Endothelial cell of umbilical vein (primary cell): ENCODE results near the gene TRMT1. TPM values are rescaled to one million over a fixed set of nuclear protein-coding genes. Genes with fewer than 3 reads are reported as not detected.

Experiments used
- BruUV-seq: library from RNA; stranded (reverse); fragments of 400-500 nt; replicated peaks from 2 replicates; lab custom pipeline; 2021; lab: Mats Ljungman, UMichigan
- CTCF ChIA-PET: fragments of 300-600, 350-600 bp; sonication (Branson Sonifier 250); formaldehyde crosslinking; loops from one replicate; lab custom pipeline; 2021; ENCODE audit warnings: antibody characterized with exemption, inconsistent platforms; lab: Charles Lee
- POLR2A ChIA-PET: fragments of 300-600, 350-600 bp; sonication (Branson Sonifier 250); formaldehyde crosslinking; loops from one replicate; lab custom pipeline; 2021; ENCODE audit warnings: antibody characterized with exemption, inconsistent platforms; lab: Charles Lee
- DNase-seq: peaks from one replicate; pipeline ENCODE4 v3.0.0-alpha.2; 2011; ENCODE audit warnings: low read depth, low spot score
- FAIRE-seq: peaks from 2 replicates; lab custom pipeline; 2011; peaks lifted over from hg19 to GRCh38; lab: Jason Lieb, UNC
- H2AFZ ChIP-seq: 2 replicates; pipeline ENCODE4 v1.6.0; 2012; ENCODE audit warnings: low read depth, low read length, control low read depth, inconsistent platforms
- H3K27ac ChIP-seq: 2 replicates; pipeline ENCODE4 v1.5.1; 2011; ENCODE audit warnings: low read depth, mild to moderate bottlenecking, control low read depth, low read length, moderate library complexity; ENCODE audit not compliant: insufficient read depth
- H3K27me3 ChIP-seq, 2 experiments: 2 replicates each; pipeline versions ENCODE4 v1.6.0 to v1.6.1; 2011; ENCODE audit warnings: low read length in 2 of 2, mixed read lengths in 1 of 2; ENCODE audit not compliant: control insufficient read depth in 2 of 2, insufficient read depth in 2 of 2
- H3K36me3 ChIP-seq, 2 experiments: 2 replicates in 1 of 2; 3 replicates in 1 of 2; pipeline ENCODE4 v1.5.1; 2011; ENCODE audit warnings: low read length in 2 of 2, mild to moderate bottlenecking in 1 of 2, moderate library complexity in 1 of 2; ENCODE audit not compliant: control insufficient read depth in 2 of 2, insufficient read depth in 2 of 2; ENCODE audit errors: extremely low read depth in 1 of 2
- H3K4me1 ChIP-seq: 3 replicates; pipeline ENCODE4 v1.5.1; 2011; ENCODE audit warnings: mild to moderate bottlenecking, low read length; ENCODE audit not compliant: control insufficient read depth, insufficient read depth; ENCODE audit errors: extremely low read depth
- H3K4me2 ChIP-seq: 2 replicates; pipeline ENCODE4 v1.6.1; 2011; ENCODE audit warnings: low read length, control low read depth, mixed read lengths; ENCODE audit not compliant: insufficient read depth
- H3K4me3 ChIP-seq, 3 experiments: fragments of 200-600 bp in 1 of 3; sonication (generic), shearing (Covaris generic) in 1 of 3; replicated peaks in 1 of 3; 2 replicates each; pipeline ENCODE4 v1.5.1; 2011 to 2016; ENCODE audit warnings: control low read depth in 3 of 3, low read length in 3 of 3, mild to moderate bottlenecking in 2 of 3, inconsistent platforms in 1 of 3, low read depth in 1 of 3, moderate library complexity in 1 of 3; ENCODE audit not compliant: insufficient read depth in 1 of 3
- H3K79me2 ChIP-seq: 2 replicates; pipeline ENCODE4 v1.6.0; 2012; ENCODE audit warnings: low read length, inconsistent platforms; ENCODE audit not compliant: control insufficient read depth, insufficient read depth
- H3K9ac ChIP-seq: replicated peaks from 2 replicates; pipeline ENCODE3; 2011; ENCODE audit warnings: low read length, control low read depth; ENCODE audit not compliant: insufficient read depth; ENCODE audit errors: extremely low read depth
- H3K9me1 ChIP-seq: replicated peaks from 3 replicates; pipeline ENCODE4 v1.6.0; 2011; ENCODE audit warnings: mild to moderate bottlenecking, low read length; ENCODE audit not compliant: control insufficient read depth, insufficient read depth; ENCODE audit errors: extremely low read depth
- H3K9me3 ChIP-seq: replicated peaks from 2 replicates; pipeline ENCODE4 v1.5.1; 2012; ENCODE audit warnings: low read length, inconsistent platforms; ENCODE audit not compliant: control insufficient read depth, insufficient read depth
- H4K20me1 ChIP-seq: replicated peaks from 2 replicates; pipeline ENCODE3; 2011; ENCODE audit warnings: mild to moderate bottlenecking, low read length; ENCODE audit not compliant: control insufficient read depth, insufficient read depth; ENCODE audit errors: extremely low read depth
- CTCF ChIP-seq, 2 donors: IDR thresholded peaks; 1 replicate in 1 of 2; 2 replicates in 1 of 2; pipeline ENCODE4 v1.5.1; 2011; ENCODE audit warnings: low read length in 2 of 2, mild to moderate bottlenecking in 2 of 2, moderate library complexity in 2 of 2, control low read depth in 1 of 2, inconsistent platforms in 1 of 2, low read depth in 1 of 2; ENCODE audit not compliant: insufficient read depth in 1 of 2; ENCODE audit errors: extremely low read depth in 1 of 2
- EZH2 ChIP-seq: IDR thresholded peaks from 2 replicates; pipeline ENCODE4 v1.6.1; 2012; ENCODE audit warnings: borderline replicate concordance, low read depth, mild to moderate bottlenecking, moderate library complexity, low read length, inconsistent platforms; ENCODE audit not compliant: severe bottlenecking
- GATA2 ChIP-seq: IDR thresholded peaks from 2 replicates; pipeline ENCODE4 v1.7.0; 2011; ENCODE audit warnings: low read depth, mild to moderate bottlenecking, moderate library complexity, mixed read lengths, low read length; ENCODE audit not compliant: insufficient read length, insufficient read depth
- MAX ChIP-seq: IDR thresholded peaks from 2 replicates; pipeline ENCODE4 v1.6.1; 2011; ENCODE audit not compliant: insufficient read depth, insufficient read length
- MYC ChIP-seq: IDR thresholded peaks from one replicate; pipeline ENCODE4 v1.6.1; 2011; ENCODE audit warnings: mild to moderate bottlenecking, low read depth, low read length
- POLR2AphosphoS5 ChIP-seq: IDR thresholded peaks from 2 replicates; pipeline ENCODE4 v1.6.1; 2012; ENCODE audit warnings: low read depth, mild to moderate bottlenecking, control low read depth, low read length, moderate library complexity; ENCODE audit not compliant: insufficient read depth
- dilution Hi-C: fragments of 300-500 bp; cut with MboI; formaldehyde crosslinking; loops from one replicate; pipeline ENCODE4 v1.15.0; 2019; ENCODE audit warnings: low sequenced_read_pairs; ENCODE audit not compliant: extremely low pct_ligation_motif_present
- intact Hi-C: fragments of 100-400 bp; cut with micrococcal nuclease; formaldehyde crosslinking; loops from one replicate; pipeline ENCODE4 v1.10.0; 2022
- polyA plus RNA-seq, 4 experiments: library from polyadenylated mRNA; depleted of rRNA in 3 of 4; stranded (reverse) in 3 of 4; unstranded in 1 of 4; fragments of >200 nt; gene quantifications; 2 replicates each; pipeline versions ENCODE4 v1.2.1 to v1.2.3, GENCODE V29; 2011 to 2012; ENCODE audit warnings: missing spikeins in 1 of 4
- total RNA-seq: library from RNA; stranded (reverse); gene quantifications from 2 replicates; pipeline ENCODE4 v1.2.3, GENCODE V29; 2021

TRMT1 gene
- total and polyA plus RNA-seq, 2 donors (not counting 3 experiments of a cell fraction or from before 2014, with no cell fraction given): 46.3 to 53.0 TPM

- Histone ChIP-seq H2AFZ (no peak overlapping the region), H3K9me1 (no peaks in the 10 kb centered on the region), H3K4me1 (no peaks in the 10 kb centered on the region), H3K9me3 (no peaks in the 10 kb centered on the region), H3K36me3 (peaks cover 12 to 36% of the 10 kb centered on the region in 2 experiments), H3K4me3 (no peak overlapping the region), H3K79me2 (peaks cover 14% of the 10 kb centered on the region), H4K20me1 (peaks cover 2% of the 10 kb centered on the region), H3K9ac (no peak overlapping the region), H3K4me2 (no peak overlapping the region), H3K27me3 (no peaks in the 10 kb centered on the region), H3K27ac (no peak overlapping the region)
- BruUV-seq: no TSS peak
- CTCF ChIA-PET: no interaction called here
- TF ChIP-seq CTCF (IDR thresholded peaks at IDR 0.05; ENCODE audit: extremely low read depth in 1 of 2, insufficient read depth in 1 of 2, low read depth in 1 of 2, low read length in 2 of 2): no peak
- TF ChIP-seq MAX: no peak
- no peak for TF ChIP-seq POLR2AphosphoS5
- TF ChIP-seq GATA2: no peak
- no peak for TF ChIP-seq EZH2
- no peak for TF ChIP-seq MYC
- FAIRE-seq: no peak
- DNase-seq: no peak
- dilution Hi-C loops: no loop called here
- intact Hi-C loops: no loop called here
- POLR2A ChIA-PET: no interaction called here
Observed at GRCh38 chr19:13138171-13138915, 21.8 kb upstream of the TRMT1 start.
